Activated naive CD8-positive, alpha-beta T cell treated with anti-CD3 and anti-CD28 coated beads for 36 hours (primary cell): ENCODE results near the gene AFG3L2. TPM values are rescaled to one million over a fixed set of nuclear protein-coding genes. Genes with fewer than 3 reads are reported as not detected.

Experiments used
- DNase-seq: peaks from one replicate; pipeline ENCODE4 v3.0.0; 2021
- H3K27ac Mint-ChIP-seq: one replicate; pipeline ENCODE4 v1.8.0; 2022; ENCODE audit warnings: mild to moderate bottlenecking, moderate library complexity, mixed read lengths
- H3K27me3 Mint-ChIP-seq: one replicate; pipeline ENCODE4 v1.8.0; 2022; ENCODE audit warnings: mild to moderate bottlenecking, mixed read lengths
- H3K36me3 Mint-ChIP-seq: one replicate; pipeline ENCODE4 v1.8.0; 2021; ENCODE audit warnings: mild to moderate bottlenecking, mixed read lengths
- H3K4me1 Mint-ChIP-seq: one replicate; pipeline ENCODE4 v1.8.0; 2021; ENCODE audit warnings: mixed read lengths
- H3K4me3 Mint-ChIP-seq: one replicate; pipeline ENCODE4 v1.8.0; 2022; ENCODE audit warnings: mild to moderate bottlenecking, moderate library complexity, mixed read lengths
- H3K9me3 Mint-ChIP-seq: one replicate; pipeline ENCODE4 v1.8.0; 2022; ENCODE audit warnings: mixed read lengths
- total RNA-seq, 2 experiments: library from RNA; stranded (reverse); gene quantifications; one replicate each; pipeline ENCODE4 v1.2.3, GENCODE V29; 2021

Gene AFG3L2
- total RNA-seq, 2 experiments from 2014 or later, result 80.4 to 80.7 TPM

GRCh38 chr18:12313530-12314245 is 63.3 kb downstream of the AFG3L2 start:
- no peak for DNase-seq
- Mint-ChIP-seq H3K27ac (no peak overlapping the region), H3K27me3 (peaks cover 24% of the 10 kb centered on the region), H3K36me3 (peaks cover 14% of the 10 kb centered on the region), H3K9me3 (peaks cover 7% of the 10 kb centered on the region), H3K4me1 (peaks cover 5% of the 10 kb centered on the region), H3K4me3 (no peak overlapping the region)

GRCh38 chr18:12312976-12313375 is 64.1 kb downstream of the AFG3L2 start:
- H3K4me1 Mint-ChIP-seq, result peaks cover 5% of the 10 kb centered on the region
- peaks cover 14% of the 10 kb centered on the region for H3K36me3 Mint-ChIP-seq
- peaks cover 27% of the 10 kb centered on the region for H3K27me3 Mint-ChIP-seq
- H3K27ac Mint-ChIP-seq, result no peak overlapping the region
- H3K9me3 Mint-ChIP-seq, result peaks cover 7% of the 10 kb centered on the region
- DNase-seq, result no peak
- no peak overlapping the region for H3K4me3 Mint-ChIP-seq

GRCh38 chr18:12310762-12311161 is 66.3 kb downstream of the AFG3L2 start:
- no peak for DNase-seq
- no peak overlapping the region for H3K27ac Mint-ChIP-seq
- peaks cover 46% of the 10 kb centered on the region for H3K27me3 Mint-ChIP-seq
- peaks cover 14% of the 10 kb centered on the region for H3K4me1 Mint-ChIP-seq
- no peak overlapping the region for H3K4me3 Mint-ChIP-seq
- H3K36me3 Mint-ChIP-seq, result peaks cover 14% of the 10 kb centered on the region
- peaks cover 7% of the 10 kb centered on the region for H3K9me3 Mint-ChIP-seq

GRCh38 chr18:12309683-12310198 is 67.3 kb downstream of the AFG3L2 start:
- no peak overlapping the region for H3K27ac Mint-ChIP-seq
- H3K27me3 Mint-ChIP-seq, result peaks cover 55% of the 10 kb centered on the region
- H3K9me3 Mint-ChIP-seq, result peaks cover 7% of the 10 kb centered on the region
- peaks cover 14% of the 10 kb centered on the region for H3K4me1 Mint-ChIP-seq
- no peak overlapping the region for H3K4me3 Mint-ChIP-seq
- no peak for DNase-seq
- peaks cover 14% of the 10 kb centered on the region for H3K36me3 Mint-ChIP-seq

- Mint-ChIP-seq H3K27me3 (peaks cover 62% of the 10 kb centered on the region), H3K36me3 (peaks cover 14% of the 10 kb centered on the region), H3K27ac (no peak overlapping the region), H3K9me3 (peaks cover 7% of the 10 kb centered on the region), H3K4me1 (peaks cover 14% of the 10 kb centered on the region), H3K4me3 (peak overlapping the region; percentile 73)
- peak; percentile 43 for DNase-seq
These were observed 68.5 kb downstream of the AFG3L2 start for GRCh38 chr18:12308386-12309100.

GRCh38 chr18:12307701-12308385 is 69.2 kb downstream of the AFG3L2 start, which contains the start of gene TUBB6:
TSS of gene TUBB6 (plus strand) at chr18:12308241. CDS start at chr18:12308293, 52 bp downstream.
- Mint-ChIP-seq H3K36me3 (peaks cover 14% of the 10 kb centered on the region), H3K27me3 (peaks cover 62% of the 10 kb centered on the region), H3K9me3 (peaks cover 5% of the 10 kb centered on the region), H3K4me3 (peak within 1 kb of the TSS; percentile 73), H3K4me1 (peaks cover 14% of the 10 kb centered on the region), H3K27ac (no peak within 1 kb of the TSS)
- DNase-seq, result peak; percentile 74

GRCh38 chr18:12306752-12307700 is 70.0 kb downstream of the AFG3L2 start:
- DNase-seq, result no peak
- Mint-ChIP-seq H3K9me3 (peaks cover 4% of the 10 kb centered on the region), H3K27ac (no peak overlapping the region), H3K4me1 (peaks cover 14% of the 10 kb centered on the region), H3K36me3 (peaks cover 14% of the 10 kb centered on the region), H3K27me3 (peaks cover 62% of the 10 kb centered on the region), H3K4me3 (peak overlapping the region; percentile 72)

- Mint-ChIP-seq H3K27me3 (peaks cover 57% of the 10 kb centered on the region), H3K27ac (no peak overlapping the region), H3K9me3 (no peaks in the 10 kb centered on the region), H3K4me1 (peaks cover 14% of the 10 kb centered on the region), H3K36me3 (peaks cover 10% of the 10 kb centered on the region), H3K4me3 (no peak overlapping the region)
- DNase-seq, result no peak
These were observed 70.9 kb downstream of the AFG3L2 start for GRCh38 chr18:12305930-12306629.

GRCh38 chr18:12305211-12305610 is 71.8 kb downstream of the AFG3L2 start:
- H3K36me3 Mint-ChIP-seq, result peaks cover 6% of the 10 kb centered on the region
- DNase-seq, result no peak
- no peak overlapping the region for H3K4me3 Mint-ChIP-seq
- H3K4me1 Mint-ChIP-seq, result peaks cover 14% of the 10 kb centered on the region
- no peaks in the 10 kb centered on the region for H3K9me3 Mint-ChIP-seq
- H3K27me3 Mint-ChIP-seq, result peaks cover 52% of the 10 kb centered on the region
- no peak overlapping the region for H3K27ac Mint-ChIP-seq

- DNase-seq, result no peak
- Mint-ChIP-seq H3K27ac (no peak overlapping the region), H3K36me3 (peaks cover 3% of the 10 kb centered on the region), H3K4me1 (peaks cover 12% of the 10 kb centered on the region), H3K4me3 (no peak overlapping the region), H3K27me3 (peaks cover 48% of the 10 kb centered on the region), H3K9me3 (no peaks in the 10 kb centered on the region)
These were observed 72.4 kb downstream of the AFG3L2 start for GRCh38 chr18:12304351-12305210.

GRCh38 chr18:12302391-12303147 is 74.5 kb downstream of the AFG3L2 start:
- no peak for DNase-seq
- Mint-ChIP-seq H3K9me3 (no peaks in the 10 kb centered on the region), H3K36me3 (no peaks in the 10 kb centered on the region), H3K27ac (no peak overlapping the region), H3K27me3 (peaks cover 34% of the 10 kb centered on the region), H3K4me3 (no peak overlapping the region), H3K4me1 (peaks cover 9% of the 10 kb centered on the region)

- DNase-seq, result no peak
- no peaks in the 10 kb centered on the region for H3K4me1 Mint-ChIP-seq
- H3K27ac Mint-ChIP-seq, result no peak overlapping the region
- no peak overlapping the region for H3K4me3 Mint-ChIP-seq
- peaks cover 23% of the 10 kb centered on the region for H3K27me3 Mint-ChIP-seq
- H3K9me3 Mint-ChIP-seq, result no peaks in the 10 kb centered on the region
- H3K36me3 Mint-ChIP-seq, result no peaks in the 10 kb centered on the region
These were observed 75.6 kb downstream of the AFG3L2 start for GRCh38 chr18:12301263-12302005.
